Effector CD8-positive, alpha-beta T cell (primary cell): ENCODE measurements around the gene CCDC33.
A peak's percentile ranks its signal among the peaks of the same experiment; 100 is the strongest.

ENCODE experiments used
- DNase-seq: peaks from one replicate; lab custom pipeline; 2025; lab: John Stamatoyannopoulos, UW

CCDC33 gene

DNA sequence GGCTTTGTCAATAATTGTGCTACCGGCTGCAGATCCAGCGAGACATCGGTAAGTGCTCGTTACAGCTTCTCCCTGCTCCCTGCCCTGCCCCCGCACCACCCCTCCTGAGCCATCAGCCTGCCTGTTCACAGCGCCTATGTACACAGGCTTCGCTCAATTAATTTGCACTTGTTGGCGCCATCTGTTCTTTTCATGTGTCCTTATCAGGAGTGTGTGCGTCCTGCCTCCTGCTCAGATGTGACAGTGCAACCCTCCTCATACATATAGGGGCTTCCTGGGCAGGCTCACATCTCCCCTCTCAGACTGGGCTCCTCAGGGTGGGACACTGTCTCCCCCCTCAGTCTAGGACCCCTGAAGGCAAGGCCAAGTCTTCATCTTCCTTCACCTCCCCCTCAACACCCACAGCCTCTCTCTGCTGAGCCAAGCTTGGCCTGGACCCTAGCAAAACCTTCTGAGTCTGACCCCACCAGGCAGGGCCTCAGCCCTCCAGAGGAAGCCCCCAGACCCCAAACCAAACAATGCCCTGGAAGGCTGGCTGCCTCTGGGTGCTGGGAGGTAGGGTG is 76.4 kb downstream of the CCDC33 start:
- DNase-seq = no peak

DNA sequence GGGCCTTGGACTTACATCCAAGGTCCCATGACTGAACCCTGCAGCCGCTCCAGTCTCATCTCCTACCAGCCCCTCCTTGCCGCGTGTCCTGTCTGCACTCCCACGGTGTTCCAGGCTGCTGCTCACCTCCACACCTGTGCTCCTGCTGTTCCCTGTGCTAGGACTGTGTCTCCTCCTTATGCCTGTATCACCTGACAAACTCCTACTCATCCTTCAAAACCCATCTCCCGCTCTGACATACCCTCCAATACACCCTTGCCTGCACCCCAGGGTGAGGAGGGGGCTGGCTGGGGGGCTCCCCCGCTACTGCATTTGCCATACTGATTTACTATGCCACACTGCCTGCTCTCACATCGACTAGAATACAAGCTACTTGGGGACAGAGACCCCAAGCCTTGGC is 77.8 kb downstream of the CCDC33 start:
- no peak for DNase-seq

DNA sequence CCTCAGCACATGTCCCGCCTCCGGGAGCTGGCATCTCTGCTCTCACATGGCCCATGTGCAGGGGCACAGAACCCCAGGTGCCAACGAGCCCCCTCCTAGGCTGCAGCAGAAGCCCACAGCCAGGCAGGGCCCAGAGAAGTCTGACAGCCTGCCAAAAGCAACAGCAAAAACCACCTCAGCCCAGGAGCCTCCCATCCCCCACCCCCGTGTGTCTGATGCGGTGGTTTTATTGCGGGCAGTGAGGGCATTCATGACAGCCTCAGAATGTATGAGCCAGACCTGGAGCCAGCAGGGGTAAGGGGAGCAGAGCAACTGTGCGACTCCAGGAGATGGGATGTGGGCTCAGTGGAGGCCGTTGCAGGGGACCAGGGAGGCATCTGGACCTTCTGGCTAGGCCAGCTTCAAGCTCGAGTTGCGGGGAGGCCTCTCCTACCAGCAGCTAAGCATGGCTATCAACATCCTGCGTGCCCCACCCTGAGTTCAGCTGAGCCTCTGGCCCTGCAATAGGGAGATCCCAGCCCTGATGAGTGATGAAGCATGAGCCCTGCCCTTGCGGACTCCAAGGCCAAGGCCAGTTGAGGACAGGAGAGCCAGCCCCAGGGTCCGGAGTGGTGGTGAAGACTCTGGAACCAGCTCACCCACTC is 78.8 kb downstream of the CCDC33 start:
- DNase-seq = peak; percentile 15

DNA sequence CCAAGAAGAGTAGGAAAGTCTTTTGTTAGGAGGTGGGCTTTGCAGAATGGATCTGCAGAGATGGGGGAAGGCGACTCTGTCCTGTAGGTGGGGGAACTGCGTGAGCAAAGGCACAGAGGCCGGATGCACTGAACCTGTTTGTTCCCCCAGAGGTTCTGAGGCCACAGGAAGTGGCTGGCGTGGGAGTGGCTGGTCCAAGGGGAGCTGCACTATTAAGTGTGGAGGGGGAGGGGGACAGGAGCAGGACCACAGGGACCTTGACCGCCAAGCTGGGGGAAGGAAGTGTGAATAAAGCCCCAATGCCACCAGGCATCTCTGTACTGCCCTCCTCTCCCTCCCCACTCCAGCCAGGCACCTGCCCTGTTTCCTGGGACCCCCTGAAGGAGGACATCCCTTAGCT is 79.5 kb downstream of the CCDC33 start:
- no peak for DNase-seq

DNA sequence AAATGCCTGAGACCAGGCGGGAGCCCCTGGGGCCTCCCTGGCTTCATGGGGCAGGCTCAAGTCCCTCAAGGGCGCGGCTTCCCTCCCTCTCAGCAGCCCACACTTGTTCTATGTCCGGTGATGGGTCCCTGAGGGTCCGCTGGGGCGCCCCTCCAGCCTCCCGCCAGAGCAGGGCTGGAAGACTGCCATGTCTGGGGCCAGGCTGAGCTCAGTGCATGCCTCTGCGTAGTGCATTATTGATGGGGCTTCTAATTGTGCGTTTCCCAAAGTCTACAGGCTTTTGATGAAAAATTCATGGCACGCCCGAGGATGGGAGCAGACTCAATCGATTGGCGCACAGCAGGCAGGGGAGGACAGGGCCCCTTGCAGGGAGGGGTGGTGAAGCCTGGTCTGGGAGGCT is 80.0 kb downstream of the CCDC33 start:
- DNase-seq = no peak

DNA sequence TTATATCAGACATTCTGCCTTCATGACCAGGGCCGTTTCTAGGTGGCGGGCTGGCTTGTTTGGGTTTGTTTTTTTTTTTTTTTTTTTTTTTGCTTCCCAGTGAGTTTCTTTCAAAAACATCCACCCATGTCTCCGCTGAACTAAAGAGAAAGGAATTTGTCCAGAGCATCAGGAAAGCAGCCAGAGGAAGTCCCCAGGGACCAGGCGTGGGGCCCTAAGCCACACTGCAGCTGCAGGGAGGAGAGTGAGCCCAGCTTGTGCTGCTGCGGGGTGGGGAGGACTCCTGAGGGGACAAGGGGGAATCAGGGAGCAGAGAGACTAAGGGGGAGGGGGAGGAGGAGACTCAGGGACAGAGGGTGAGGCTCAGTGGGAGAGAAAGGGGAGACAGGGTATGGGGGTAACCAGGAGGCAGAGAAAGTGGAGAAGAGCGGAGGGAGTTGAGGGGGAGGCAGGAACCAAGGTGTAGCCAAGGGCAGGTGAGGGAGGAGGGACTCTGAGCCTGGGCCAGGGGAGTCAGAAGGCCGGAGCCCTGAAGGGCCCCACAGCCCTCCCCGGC is 81.8 kb downstream of the CCDC33 start:
- DNase-seq = no peak

DNA sequence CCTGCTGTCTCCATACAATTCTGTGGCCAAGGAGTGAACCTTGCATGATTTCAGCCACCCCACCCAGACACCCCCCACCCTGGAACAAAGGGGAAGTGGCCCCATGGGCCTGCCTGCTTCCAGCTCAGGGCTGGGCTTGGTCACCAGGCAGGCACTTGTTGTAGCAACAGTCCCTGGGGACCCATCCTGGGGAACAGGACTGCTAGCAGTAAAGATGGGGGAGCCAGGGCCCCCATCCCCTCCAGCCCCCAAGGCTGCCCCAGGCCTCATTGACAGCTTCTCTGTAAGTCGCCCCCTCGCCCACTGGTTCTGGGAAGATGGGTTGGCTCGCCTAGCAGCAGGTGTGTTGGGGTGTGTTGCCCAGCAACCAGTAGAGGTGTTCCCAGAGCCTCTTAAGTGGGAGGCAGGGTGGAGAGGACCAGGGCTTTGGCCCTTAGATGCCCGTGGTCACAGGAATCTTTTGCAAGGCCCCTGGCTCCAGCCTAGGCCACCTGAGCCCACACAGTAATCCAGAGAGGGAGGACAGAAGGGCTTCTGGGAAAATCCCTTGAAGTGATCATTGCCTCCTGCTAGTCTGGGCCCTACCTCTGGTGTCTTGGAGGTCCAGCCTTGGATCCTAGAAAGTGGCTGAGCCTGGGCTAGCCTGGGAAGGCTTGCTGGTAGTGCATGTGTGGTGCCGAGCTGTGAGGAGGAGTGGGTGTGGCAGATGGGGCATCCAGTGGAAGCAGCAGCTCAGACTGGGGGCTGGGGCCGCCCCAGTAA is 82.4 kb downstream of the CCDC33 start:
- DNase-seq = no peak

DNA sequence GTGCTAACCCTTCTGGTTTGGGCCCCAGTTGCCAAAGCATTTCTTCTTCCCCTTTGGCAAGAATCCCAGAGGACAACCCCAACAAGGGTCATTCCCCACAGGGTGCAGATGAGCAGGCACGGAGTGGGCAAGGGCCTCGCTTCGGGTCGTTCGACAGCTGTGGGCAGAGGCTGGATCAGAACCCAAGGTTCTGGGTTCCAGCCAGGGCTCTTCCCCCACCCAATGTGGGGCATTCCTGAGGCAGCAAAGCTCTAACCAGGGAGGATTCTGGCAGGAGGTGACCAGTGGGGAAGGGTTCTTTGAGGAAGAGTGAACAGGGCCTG is 83.0 kb downstream of the CCDC33 start:
- no peak for DNase-seq

DNA sequence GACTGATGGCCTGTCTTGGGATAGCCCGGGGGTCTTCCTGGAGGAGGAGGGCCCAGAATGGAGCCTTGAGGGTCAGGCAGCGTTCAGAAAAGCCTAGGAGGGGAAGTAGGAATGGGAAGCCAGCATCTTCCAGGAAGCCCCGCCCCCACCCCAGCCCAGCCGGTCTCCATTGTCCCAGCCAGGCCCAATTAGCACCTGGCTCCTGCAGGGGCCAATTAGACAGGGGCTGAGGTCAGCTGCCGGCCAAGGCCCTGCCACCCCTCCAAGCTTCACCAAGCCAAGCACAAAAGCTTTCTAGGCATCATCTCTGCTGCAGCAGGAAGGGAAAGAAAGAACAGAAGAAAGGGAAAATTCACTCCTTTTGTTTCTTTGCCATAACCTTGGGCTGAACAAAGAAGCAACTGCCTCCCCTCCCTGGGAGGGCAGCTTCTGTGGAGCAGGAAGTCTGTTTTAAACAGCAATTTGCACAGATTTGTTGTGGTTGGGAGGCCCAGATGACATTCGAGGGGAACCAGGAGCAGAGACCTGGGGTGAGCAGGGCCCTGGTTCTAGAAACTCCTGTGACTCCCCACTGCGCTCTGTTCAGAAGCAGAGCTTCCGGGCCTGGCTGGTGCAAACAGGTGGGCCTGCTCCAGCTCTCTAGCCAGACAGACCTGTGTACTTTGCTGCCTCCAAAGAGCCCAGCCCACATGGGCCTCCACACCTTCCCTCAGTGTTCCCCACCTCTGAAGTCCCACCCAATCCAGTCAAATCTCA is 83.6 kb downstream of the CCDC33 start:
- DNase-seq = no peak

DNA sequence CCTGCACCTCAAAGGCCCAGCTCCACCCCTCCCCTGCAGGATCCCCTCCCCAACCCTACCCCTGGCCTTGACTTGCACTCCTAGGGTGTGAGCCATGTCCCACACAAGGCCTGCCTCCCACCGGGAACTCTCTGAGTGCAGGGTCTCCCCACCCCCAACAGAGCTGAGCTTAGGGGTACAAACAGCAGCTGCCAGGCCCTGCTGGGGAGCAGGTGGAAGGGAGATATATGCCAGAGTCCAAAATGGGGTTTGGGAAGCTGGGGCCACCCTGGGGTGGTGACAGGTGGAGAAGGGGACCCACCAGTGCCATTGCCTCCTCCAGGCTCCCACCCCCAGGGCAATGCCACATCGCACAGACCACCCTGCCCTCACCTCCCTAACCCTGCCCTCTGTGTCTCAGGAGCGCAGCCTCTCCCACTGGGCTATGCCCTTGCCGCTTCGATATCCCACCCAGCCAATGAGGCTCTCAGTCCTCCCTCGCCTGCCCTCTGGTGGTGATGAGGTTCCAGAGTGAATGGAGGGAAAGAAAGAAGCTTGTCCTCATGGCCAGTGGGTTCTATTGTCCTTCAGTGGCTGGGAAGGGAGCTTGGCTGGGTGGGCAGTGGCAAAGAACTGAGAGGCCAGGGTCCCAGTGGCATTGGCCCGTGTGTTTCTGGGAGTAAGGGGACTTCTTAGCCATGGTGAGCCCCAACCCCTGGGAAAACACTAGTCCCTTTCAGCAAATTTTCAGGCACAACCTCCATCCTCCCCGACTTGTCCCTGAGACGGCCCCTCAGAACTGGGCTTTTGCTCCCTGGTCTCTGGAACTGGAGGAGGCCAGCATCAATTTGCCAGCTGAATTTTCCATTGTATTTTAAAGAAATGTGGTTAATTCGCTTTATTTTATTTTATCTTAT is 84.5 kb downstream of the CCDC33 start:
- DNase-seq = peak; percentile 14

DNA sequence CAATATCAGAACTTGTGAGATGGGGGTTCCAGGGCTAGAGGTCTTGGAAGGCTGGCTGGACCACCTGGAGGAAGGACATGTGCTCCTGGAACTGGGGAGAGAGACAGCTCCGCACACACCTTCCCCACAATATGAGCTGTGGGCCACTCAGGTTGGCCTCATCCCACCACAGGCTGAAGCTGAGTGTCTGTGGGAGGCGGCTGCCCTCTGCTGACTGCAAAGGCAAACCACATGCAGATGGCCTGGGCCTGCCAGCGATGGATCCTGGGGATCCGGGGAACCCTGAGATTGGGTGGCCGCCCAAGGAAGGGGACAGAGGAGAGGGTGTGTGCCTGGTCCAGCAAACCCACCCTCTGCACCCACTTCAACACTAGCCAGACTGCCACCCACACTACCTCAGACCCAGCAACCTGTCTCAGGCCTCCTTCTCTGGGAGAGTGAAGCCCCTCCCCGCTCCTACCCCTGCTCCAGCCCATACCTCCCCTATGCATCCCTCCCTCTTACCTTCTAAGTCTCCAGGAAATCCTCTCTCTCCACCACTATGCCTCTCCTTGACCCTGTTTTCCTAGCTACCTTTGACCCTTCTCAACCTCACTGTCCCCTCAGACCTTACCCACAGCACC is 86.5 kb downstream of the CCDC33 start:
- peak; percentile 41 for DNase-seq

DNA sequence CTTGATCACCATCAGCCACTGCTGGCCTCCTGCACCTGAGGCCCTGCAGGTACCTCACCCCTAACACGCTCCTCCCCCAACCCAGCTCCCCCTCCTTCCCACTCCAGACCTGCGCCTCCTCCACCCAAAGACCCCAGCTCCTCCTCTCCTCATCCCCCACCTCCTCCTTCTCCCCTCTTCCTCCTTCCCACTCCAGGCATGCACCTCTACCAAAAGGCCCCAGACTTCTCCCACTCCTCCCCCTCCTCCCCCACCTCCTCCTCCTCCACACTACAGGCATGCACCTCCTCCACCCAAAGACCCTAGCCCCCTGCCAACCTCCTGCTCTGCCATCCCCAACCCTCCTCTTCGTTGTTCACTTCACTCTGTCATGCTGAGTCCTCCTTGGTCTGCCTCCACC is 88.6 kb downstream of the CCDC33 start:
- no peak for DNase-seq

DNA sequence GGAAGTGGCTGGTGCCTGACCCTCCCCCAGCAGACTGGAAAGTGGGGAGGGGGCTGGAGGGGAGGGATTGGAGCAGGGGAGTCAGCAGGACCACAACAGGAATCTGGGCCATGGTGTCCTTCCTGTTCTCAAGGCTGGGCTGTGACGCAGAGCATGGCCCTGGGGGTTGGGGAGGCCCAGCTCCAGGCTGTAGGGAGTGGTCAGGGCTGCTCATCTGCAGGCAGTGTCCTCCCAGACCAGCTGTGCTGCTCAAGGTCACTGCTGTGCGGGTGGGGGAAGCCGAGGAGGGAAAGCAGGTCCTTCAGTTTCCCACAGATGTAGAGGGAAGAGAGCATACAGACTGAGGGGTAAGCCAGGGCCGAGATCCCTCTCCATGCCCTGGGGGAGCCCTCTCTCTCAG is 90.6 kb downstream of the CCDC33 start:
- DNase-seq = no peak

DNA sequence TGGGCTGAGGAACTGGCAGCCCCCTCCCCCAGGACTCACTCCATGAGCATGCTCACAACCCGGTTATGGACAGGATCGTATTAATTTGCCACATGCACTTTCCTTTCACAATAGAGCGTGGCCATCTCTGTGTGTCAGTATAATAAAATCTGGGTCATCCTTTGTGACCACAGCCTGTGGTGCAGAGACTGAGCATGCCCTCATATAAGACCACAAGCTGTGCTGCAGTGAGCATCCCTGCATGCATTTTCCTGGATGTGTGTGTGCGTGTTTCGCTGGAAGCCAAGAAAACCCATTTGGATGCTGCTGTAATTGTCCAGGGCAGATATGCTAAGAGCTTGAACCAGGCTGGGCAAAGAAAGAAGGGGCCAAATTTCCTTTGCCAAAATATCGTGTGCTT is 91.6 kb downstream of the CCDC33 start:
- DNase-seq = no peak

DNA sequence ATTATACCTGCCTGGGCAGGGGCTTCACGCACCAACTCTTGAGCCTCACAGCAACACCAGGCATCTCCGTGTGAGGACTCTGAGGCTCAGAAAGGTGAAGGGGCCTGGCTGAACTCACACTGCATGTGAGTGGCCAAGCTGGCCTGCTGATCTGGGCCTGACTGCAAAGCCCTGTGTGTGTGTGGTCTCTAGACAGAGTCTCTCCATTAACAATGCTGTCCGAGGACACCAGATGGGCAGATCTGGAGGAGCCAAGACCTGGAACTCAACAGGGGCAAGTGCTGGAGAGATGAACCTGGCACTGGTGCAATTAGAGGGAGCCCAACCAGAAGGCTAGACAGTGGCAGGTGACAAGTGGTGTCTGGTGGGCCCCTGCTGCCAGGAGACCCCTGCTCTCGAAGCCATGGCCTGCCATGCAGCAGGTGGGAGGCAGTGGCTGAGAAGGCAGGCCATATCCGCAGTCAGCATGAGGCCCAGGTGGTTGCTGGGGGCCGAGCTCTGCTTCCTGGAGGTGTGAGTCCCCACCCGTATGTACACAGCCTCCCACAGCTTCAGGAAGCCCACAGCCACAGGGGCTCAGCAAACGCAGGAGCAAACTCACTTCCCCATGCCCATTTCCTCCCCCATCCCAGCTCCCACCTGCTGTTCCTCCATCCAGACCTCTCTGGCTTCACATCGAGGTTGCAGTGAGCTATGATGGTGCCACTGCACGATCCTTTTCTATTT is 92.4 kb downstream of the CCDC33 start:
- DNase-seq = no peak

DNA sequence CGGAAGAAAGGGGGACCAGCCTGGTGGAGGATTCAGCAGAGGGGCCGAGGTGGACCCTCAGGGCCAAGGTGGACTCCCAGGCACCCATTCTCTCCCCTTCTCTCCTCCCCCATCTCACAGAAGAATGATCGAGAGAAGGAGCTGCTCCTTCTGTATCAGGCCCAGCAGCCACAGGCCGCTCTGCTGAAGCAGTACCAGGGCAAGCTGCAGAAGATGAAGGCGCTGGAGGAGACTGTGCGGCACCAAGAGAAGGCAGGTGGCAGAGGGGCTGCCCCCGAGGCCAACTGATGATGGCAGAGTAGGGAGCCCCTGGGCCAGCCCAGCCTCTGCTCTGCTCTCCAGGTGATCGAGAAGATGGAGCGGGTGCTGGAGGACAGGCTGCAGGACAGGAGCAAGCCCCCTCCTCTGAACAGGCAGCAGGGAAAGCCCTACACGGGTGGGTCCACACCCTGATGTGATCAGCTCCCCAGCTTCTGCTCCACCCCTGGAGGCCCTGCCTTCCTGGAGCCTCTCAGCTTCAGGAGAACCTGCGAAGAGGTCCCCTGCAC is 94.8 kb downstream of the CCDC33 start:
- no peak for DNase-seq

DNA sequence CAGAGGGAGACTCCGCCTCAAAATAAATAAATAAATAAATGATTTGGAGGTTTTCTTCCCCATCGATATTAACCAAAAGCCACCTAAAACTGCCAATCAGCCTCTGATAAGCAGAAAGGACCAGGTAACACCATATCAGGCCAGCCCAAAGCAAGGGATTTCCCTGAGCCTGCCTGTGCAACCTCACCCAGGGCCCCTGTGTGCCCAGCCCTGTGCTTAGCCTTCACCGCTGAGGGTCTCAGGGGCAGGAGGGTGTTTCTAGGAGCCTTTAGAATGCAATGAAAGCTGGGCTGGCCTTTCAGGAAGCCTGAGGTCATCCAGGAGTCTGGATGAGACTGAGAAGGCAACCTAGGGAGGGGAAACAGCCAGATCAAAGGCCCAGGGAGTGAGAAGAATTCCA is 95.9 kb downstream of the CCDC33 start:
- no peak for DNase-seq

DNA sequence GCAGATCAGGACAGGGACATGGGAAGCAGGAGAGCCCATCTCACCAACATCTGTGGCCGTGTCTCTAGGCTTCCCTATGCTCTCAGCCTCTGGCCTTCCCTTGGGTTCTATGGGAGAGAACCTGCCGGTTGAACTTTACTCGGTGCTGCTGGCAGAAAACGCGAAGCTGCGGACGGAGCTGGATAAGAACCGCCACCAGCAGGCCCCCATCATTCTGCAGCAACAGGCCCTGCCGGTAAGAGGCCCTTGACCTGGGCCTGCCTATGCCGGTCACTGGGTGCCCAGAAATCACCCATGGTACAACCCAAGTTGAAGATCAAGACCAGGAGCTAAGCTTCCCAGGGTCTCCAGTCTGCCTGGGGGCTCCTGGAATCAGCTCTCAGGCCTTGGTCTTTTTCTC is 96.5 kb downstream of the CCDC33 start:
- no peak for DNase-seq

DNA sequence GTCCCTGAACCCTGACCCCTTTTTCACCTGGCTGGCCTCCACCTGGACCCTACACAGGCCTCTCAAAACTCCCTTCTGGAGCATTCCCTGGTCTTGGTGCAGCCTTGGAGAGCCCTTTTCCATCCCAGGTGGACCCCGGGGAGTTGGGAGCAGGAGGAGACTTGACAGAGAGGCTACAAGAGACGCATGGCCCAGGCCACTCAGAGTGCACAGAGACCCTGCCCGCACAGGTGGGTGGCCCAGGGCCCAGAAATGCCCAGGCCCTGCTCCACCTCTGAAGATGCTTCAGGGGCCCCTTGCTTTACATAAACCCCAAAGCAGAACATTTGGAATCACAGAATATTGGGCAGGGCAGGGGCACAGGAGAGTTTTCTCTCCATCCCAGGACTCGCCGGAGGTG is 97.0 kb downstream of the CCDC33 start:
- no peak for DNase-seq

DNA sequence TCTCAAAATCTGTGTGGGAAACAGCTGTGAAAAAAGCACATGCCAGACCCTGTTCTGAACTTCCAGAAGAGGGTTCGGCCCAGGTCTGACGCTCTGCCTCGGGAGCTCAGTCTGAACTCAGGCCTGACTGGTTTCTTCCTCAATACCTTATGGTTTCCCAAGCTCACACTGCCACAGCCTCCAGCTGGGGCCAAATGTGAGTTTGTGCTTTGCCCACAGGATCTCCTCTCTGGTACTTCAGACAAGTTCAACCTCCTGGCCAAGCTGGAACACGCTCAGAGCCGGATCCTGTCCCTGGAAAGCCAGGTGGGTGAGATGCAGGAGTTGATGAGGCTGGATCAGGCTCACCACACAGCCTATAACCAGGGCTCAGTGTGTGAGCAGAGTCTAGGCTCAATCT is 97.5 kb downstream of the CCDC33 start:
- no peak for DNase-seq
